ENCODE data around the gene MARK3. TPM values are rescaled to one million over a fixed set of nuclear protein-coding genes. Genes with fewer than 3 reads are reported as not detected.

Gene MARK3
- total and polyA plus RNA-seq, 2 experiments from 2014 or later = 72.9 to 88.3 TPM

DNA sequence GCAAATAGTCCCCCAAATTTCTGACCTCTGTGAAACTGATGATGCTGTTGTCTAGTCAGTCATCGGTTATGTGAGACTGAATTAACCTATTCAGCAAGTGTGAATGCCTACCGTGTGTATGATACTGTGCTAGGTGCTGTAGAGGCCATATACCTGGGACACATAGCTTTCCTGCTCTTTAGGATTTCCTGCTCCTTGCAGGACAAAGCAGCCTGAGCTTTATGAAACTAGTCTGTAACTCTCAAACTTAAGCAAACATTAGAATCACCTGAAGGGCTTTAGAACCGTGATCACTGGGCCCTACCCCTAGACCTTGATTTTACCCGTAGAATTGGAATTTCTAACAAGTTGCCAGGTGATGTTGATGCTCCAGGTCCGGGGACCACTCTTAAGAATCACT lies 6.9 kb downstream of the MARK3 start:
- Histone ChIP-seq H3K9me3 (ENCODE audit: low read depth) (no peaks in the 10 kb centered on the region), H3K4me3 (no peak overlapping the region), H3K4me1 (ENCODE audit: low read depth) (peaks cover 43% of the 10 kb centered on the region), H3K36me3 (no peaks in the 10 kb centered on the region), H3K27ac (no peak overlapping the region), H3K27me3 (no peaks in the 10 kb centered on the region)
- DNase-seq (ENCODE audit: low read depth in 1 of 2, low spot score in 1 of 2) = no peak
- TF ChIP-seq, protein P1, sequence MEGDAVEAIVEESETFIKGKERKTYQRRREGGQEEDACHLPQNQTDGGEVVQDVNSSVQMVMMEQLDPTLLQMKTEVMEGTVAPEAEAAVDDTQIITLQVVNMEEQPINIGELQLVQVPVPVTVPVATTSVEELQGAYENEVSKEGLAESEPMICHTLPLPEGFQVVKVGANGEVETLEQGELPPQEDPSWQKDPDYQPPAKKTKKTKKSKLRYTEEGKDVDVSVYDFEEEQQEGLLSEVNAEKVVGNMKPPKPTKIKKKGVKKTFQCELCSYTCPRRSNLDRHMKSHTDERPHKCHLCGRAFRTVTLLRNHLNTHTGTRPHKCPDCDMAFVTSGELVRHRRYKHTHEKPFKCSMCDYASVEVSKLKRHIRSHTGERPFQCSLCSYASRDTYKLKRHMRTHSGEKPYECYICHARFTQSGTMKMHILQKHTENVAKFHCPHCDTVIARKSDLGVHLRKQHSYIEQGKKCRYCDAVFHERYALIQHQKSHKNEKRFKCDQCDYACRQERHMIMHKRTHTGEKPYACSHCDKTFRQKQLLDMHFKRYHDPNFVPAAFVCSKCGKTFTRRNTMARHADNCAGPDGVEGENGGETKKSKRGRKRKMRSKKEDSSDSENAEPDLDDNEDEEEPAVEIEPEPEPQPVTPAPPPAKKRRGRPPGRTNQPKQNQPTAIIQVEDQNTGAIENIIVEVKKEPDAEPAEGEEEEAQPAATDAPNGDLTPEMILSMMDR (IDR thresholded peaks at IDR 0.05; ENCODE audit: low read depth, low read length) = no peak

DNA sequence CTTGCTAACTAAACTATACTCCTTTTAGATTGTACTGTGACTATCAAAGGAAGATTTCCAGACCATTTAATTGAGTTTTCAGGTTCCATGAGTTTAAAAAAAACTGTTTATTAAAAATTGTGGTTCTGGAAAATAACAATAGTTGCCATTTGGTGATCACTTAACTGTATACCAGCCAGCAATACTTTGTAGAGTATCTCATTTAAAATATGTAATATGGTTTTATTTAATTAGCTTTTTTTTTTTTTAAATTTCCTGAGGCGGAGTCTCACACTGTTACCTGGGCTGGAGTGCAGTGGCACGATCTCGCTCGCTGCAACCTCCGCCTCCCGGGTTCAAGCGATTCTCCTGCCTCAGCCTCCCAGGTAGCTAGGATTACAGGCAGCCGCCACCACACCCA lies 7.4 kb downstream of the MARK3 start:
- TF ChIP-seq, protein P1 (IDR thresholded peaks at IDR 0.05; ENCODE audit: low read depth, low read length) = no peak
- Histone ChIP-seq H3K27ac (no peak overlapping the region), H3K4me1 (ENCODE audit: low read depth) (peaks cover 39% of the 10 kb centered on the region), H3K27me3 (no peaks in the 10 kb centered on the region), H3K4me3 (no peak overlapping the region), H3K36me3 (no peaks in the 10 kb centered on the region), H3K9me3 (ENCODE audit: low read depth) (no peaks in the 10 kb centered on the region)
- no peak for DNase-seq (ENCODE audit: low read depth in 1 of 2, low spot score in 1 of 2)

DNA sequence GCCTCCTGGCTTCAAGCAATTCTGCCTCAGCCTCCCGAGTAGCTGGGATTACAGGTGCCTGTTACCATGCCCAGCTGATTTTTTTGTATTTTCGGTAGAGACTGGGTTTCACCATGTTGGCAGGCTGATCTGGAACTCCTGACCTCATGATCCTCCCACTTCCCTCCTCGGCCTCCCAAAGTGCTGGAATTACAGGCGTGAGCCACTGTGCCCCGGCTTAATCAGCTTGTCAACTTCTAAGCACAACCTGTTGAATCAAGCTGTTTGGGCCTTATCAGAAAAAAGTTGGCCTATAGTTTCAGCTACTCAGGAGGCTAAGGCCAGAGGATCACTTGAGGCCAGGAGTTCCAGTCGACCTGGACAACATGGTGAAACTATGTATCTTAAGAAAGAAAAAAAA lies 7.9 kb downstream of the MARK3 start:
- Histone ChIP-seq H3K4me3 (no peak overlapping the region), H3K27ac (no peak overlapping the region), H3K4me1 (ENCODE audit: low read depth) (peaks cover 34% of the 10 kb centered on the region), H3K36me3 (no peaks in the 10 kb centered on the region), H3K9me3 (ENCODE audit: low read depth) (no peaks in the 10 kb centered on the region), H3K27me3 (no peaks in the 10 kb centered on the region)
- no peak for DNase-seq (ENCODE audit: low read depth in 1 of 2, low spot score in 1 of 2)
- TF ChIP-seq, protein P1 (IDR thresholded peaks at IDR 0.05; ENCODE audit: low read depth, low read length) = no peak

DNA sequence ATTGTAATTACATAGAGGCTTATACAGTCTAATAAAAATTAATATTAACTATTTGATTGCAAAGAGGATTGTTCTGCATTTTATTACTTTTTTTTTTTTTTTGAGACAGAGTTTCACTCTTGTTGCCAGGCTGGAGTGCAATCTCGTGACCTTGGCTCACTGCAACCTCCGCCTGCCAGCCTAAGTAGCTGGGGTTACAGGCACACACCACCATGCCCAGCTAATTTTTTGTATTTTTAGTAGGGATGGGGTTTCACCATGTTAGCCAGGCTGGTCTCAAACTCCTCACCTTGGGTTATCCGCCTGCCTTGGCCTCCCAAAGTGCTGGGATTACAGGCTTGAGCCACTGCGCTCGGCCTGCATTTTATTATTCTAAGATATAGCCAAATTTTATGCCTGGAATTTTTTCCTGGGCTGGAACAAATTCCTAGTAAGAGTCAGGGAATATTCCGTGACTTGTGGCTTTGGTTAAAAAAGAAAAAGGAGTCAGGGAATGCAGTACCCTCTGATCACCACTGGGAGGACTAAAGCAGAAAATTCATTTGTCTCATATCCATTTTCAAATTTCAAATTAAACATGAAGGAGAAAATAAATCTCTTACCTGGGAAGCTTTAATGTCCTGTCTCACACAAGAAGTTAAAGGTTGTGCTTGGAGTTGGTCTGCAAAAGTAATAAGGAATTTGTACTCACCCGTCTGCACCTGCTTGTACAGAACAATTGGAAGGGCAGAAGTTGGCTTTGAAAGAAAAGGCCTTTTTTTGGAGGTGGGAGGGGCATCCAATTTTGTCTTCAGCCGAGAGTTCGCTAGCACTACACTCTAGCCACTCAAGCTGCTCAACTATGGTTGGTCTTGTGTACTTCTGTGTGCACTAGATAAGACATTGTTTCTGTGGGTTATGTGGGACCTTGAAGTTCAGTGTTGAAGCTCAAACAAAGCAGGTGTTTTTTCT lies 8.7 kb downstream of the MARK3 start:
- Histone ChIP-seq H3K4me1 (ENCODE audit: low read depth) (peaks cover 31% of the 10 kb centered on the region), H3K27ac (peak overlapping the region; percentile 76), H3K36me3 (no peaks in the 10 kb centered on the region), H3K4me3 (no peak overlapping the region), H3K27me3 (no peaks in the 10 kb centered on the region), H3K9me3 (ENCODE audit: low read depth) (no peaks in the 10 kb centered on the region)
- peak; percentile 46 to 54 for DNase-seq (ENCODE audit: low read depth in 1 of 2, low spot score in 1 of 2)
- TF ChIP-seq, protein P1 (IDR thresholded peaks at IDR 0.05; ENCODE audit: low read depth, low read length) = peak; percentile 81

DNA sequence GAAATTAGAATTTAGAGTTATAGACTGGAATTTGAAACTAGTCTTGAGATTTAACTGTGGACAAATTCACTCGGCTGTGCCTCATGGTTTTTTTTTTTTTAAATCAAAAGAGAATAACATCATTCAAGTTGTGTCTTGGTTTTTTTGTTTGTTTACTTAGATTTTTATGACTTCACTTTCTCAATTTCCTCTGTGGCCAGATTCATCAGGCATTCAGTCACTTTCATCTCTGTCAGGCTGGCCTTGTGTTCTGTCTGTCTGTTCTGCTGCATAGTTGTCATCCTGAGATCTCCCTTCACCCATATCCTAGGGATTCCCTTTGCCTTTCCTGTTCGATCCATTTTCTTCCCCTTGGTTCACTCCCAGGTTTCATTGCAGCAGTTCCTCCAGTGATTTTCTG lies 10.0 kb downstream of the MARK3 start:
- Histone ChIP-seq H3K4me1 (ENCODE audit: low read depth) (peaks cover 31% of the 10 kb centered on the region), H3K36me3 (no peaks in the 10 kb centered on the region), H3K27me3 (no peaks in the 10 kb centered on the region), H3K9me3 (ENCODE audit: low read depth) (no peaks in the 10 kb centered on the region), H3K4me3 (no peak overlapping the region), H3K27ac (peak overlapping the region; percentile 53)
- no peak for DNase-seq (ENCODE audit: low read depth in 1 of 2, low spot score in 1 of 2)
- TF ChIP-seq, protein P1 (IDR thresholded peaks at IDR 0.05; ENCODE audit: low read depth, low read length) = no peak

Measured in cardiac muscle cell (in vitro differentiated cells and primary cell).